K562 (cell line): ENCODE measurements around the gene NAIF1. TPM values are rescaled to one million over a fixed set of nuclear protein-coding genes. Genes with fewer than 3 reads are reported as not detected.

Experiments
- BCL6 ChIP-seq: fragments of 250-450 bp; sonication (Bioruptor Pico); IDR thresholded peaks from 2 replicates; pipeline ENCODE4 v1.4.0; 2020
- CREB3L1 ChIP-seq: fragments of 450-650 bp; IDR thresholded peaks from 2 replicates; pipeline ENCODE4 v1.6.1; 2014; ENCODE audit warnings: low read depth, mild to moderate bottlenecking, moderate library complexity, borderline replicate concordance
- ELK1 ChIP-seq: sonication (generic); formaldehyde crosslinking; IDR thresholded peaks from 2 replicates; pipeline ENCODE4 v1.8.1; 2022; ENCODE audit warnings: missing genetic modification reagents
- FOXA1 ChIP-seq: fragments of 450-650 bp; IDR thresholded peaks from 2 replicates; pipeline ENCODE4 v1.6.1; 2016; ENCODE audit warnings: mild to moderate bottlenecking, borderline replicate concordance
- HSF4 ChIP-seq: fragments of 250-450 bp; sonication (Bioruptor Pico); IDR thresholded peaks from 2 replicates; pipeline ENCODE4 v2.1.2; 2022; ENCODE audit warnings: mild to moderate bottlenecking, moderate library complexity, borderline replicate concordance
- ILK ChIP-seq: fragments of 450-650 bp; IDR thresholded peaks from 2 replicates; pipeline ENCODE4 v1.6.1; 2016; ENCODE audit warnings: missing genetic modification characterization, low read depth, mild to moderate bottlenecking, missing compliant biosample characterization, moderate library complexity, borderline replicate concordance
- NCOA6 ChIP-seq: fragments of 450-650 bp; IDR thresholded peaks from 2 replicates; pipeline ENCODE4 v1.6.1; 2017; ENCODE audit warnings: mild to moderate bottlenecking
- NFE2L1 ChIP-seq: fragments of 450-650 bp; IDR thresholded peaks from 2 replicates; pipeline ENCODE4 v1.6.1; 2016; ENCODE audit warnings: missing genetic modification characterization, low read depth, mild to moderate bottlenecking, missing compliant biosample characterization, moderate library complexity, borderline replicate concordance
- NR2F6 ChIP-seq: fragments of 450-650 bp; formaldehyde crosslinking; IDR thresholded peaks from 2 replicates; pipeline ENCODE4 v1.4.0; 2020; ENCODE audit warnings: mild to moderate bottlenecking
- SMAD1 ChIP-seq: fragments of 150-350 bp; IDR thresholded peaks from 2 replicates; pipeline ENCODE4 v1.6.1; 2014; ENCODE audit warnings: low read length, low read depth; ENCODE audit not compliant: partially characterized antibody
- SOX6 ChIP-seq: fragments of 450-650 bp; IDR thresholded peaks from 2 replicates; pipeline ENCODE4 v1.6.1; 2014; ENCODE audit warnings: mild to moderate bottlenecking
- TAF1 ChIP-seq: IDR thresholded peaks from 2 replicates; pipeline ENCODE4 v1.6.1; 2011; ENCODE audit warnings: mild to moderate bottlenecking, low read length, moderate library complexity; ENCODE audit not compliant: insufficient read depth, control insufficient read depth, severe bottlenecking; ENCODE audit errors: extremely low read depth
- WHSC1 ChIP-seq: IDR thresholded peaks from one replicate; pipeline ENCODE4 v1.6.1; 2012; ENCODE audit warnings: low read length, control low read depth, inconsistent platforms
- ZNF282 ChIP-seq: sonication (generic); formaldehyde crosslinking; IDR thresholded peaks from 2 replicates; pipeline ENCODE4 v1.8.1; 2023; ENCODE audit warnings: missing genetic modification reagents
- ZNF592 ChIP-seq: fragments of 450-650 bp; IDR thresholded peaks from 2 replicates; pipeline ENCODE4 v1.6.1; 2017; ENCODE audit warnings: antibody characterized with exemption, mild to moderate bottlenecking
- ZNF740 ChIP-seq, 3 experiments: fragments of 200-800 bp in 1 of 3; sonication (Bioruptor generic) in 1 of 3; sonication (generic) in 1 of 3; formaldehyde crosslinking in 1 of 3; IDR thresholded peaks; 2 replicates each; pipeline versions ENCODE4 v1.6.1 to v1.8.0; 2016 to 2022; ENCODE audit warnings: mild to moderate bottlenecking in 2 of 3, missing compliant biosample characterization in 2 of 3, missing genetic modification characterization in 2 of 3, missing genetic modification reagents in 1 of 3
- ZZZ3 ChIP-seq: fragments of 450-650 bp; IDR thresholded peaks from 2 replicates; pipeline ENCODE4 v1.6.1; 2016; ENCODE audit warnings: antibody characterized with exemption, mild to moderate bottlenecking, moderate library complexity
- polyA plus RNA-seq, 8 experiments: library from polyadenylated mRNA; depleted of rRNA in 4 of 8; stranded (reverse) in 5 of 8; unstranded in 3 of 8; fragments of >200 nt; fragmentation: Nextera tagmentation in 2 of 8; fragmentation: Illumina TruSeq in 1 of 8; extraction: Ambion mirVana in 2 of 8; extraction: Trizol in 1 of 8; gene quantifications; 2 replicates each; pipeline versions ENCODE4 v1.2.1 to v1.2.3, GENCODE V29; 2011 to 2014; ENCODE audit warnings: inconsistent platforms in 1 of 8, missing spikeins in 1 of 8
- total RNA-seq, 7 experiments: library from RNA; depleted of rRNA in 6 of 7; stranded (reverse); fragments of >200 nt in 6 of 7; fragmentation: Illumina TruSeq in 2 of 7; extraction: Trizol in 2 of 7; gene quantifications; 2 replicates each; pipeline versions ENCODE4 v1.2.1 to v1.2.3, GENCODE V29; 2011 to 2021; ENCODE audit warnings: low replicate concordance in 1 of 7

Gene NAIF1
- total and polyA plus RNA-seq, 9 of the 15 experiments (the other 6 are each of a cell fraction or from before 2014, with no cell fraction given): 4.8 to 26.6 (median 17.2) TPM

- 0 out of 2 replicates have a peak, but pooled peaks have one; percentile 15 for TF ChIP-seq HSF4 (CRISPR knock-in tag)
- no peak for TF ChIP-seq ILK
- peak; percentile 46 for TF ChIP-seq TAF1
- TF ChIP-seq WHSC1: no peak
- TF ChIP-seq FOXA1: no peak
- TF ChIP-seq NFE2L1: no peak
- no peak for TF ChIP-seq SMAD1
- TF ChIP-seq ZZZ3: no peak
- TF ChIP-seq ZNF282 (CRISPR knock-in tag): no peak
- TF ChIP-seq SOX6: peak; percentile 96
- no peak for TF ChIP-seq ZNF592
- TF ChIP-seq NCOA6: no peak
- no peak for TF ChIP-seq ELK1
- TF ChIP-seq CREB3L1: no peak
- no peak for TF ChIP-seq BCL6 (CRISPR knock-in tag)
- TF ChIP-seq NR2F6: no peak
- TF ChIP-seq ZNF740 (CRISPR knock-in tag; IDR thresholded peaks at IDR 0.05): no peak
- no peak for TF ChIP-seq ZNF740 (tag; IDR thresholded peaks at IDR 0.05)
Measured at GRCh38 chr9:128078504-128079434, 11.6 kb upstream of the NAIF1 start (continued).
